A549 treated with CORT108297 at 1 μM for 4 hours (cell line): ENCODE data around the gene HOXA2. TPM values are rescaled to one million over a fixed set of nuclear protein-coding genes. Genes with fewer than 3 reads are reported as not detected.

Experiments used
- total RNA-seq: library from RNA; stranded (reverse); fragments of 200-300 nt; extraction: Qiagen RNA extraction; gene quantifications from 5 replicates; pipeline ENCODE4 v1.2.3, GENCODE V29; 2022

HOXA2 gene
- 0.84 to 1.2 TPM (median 0.90 TPM) in 5 replicates for total RNA-seq

GRCh38 chr7:27102581-27103442, at the start of gene HOXA2:
Gene HOXA2, minus strand, starts transcription at chr7:27102683. Its CDS starts 183 bp downstream, at chr7:27102500.

GRCh38 chr7:27147199-27148030, 44.9 kb upstream of the HOXA2 start, which contains the start of gene HOXA6:
Gene HOXA6, minus strand, starts transcription at chr7:27147774. Its CDS starts 25 bp downstream, at chr7:27147749.

GRCh38 chr7:27143023-27143949, 40.8 kb upstream of the HOXA2 start, which contains the start of gene HOXA5:
Gene HOXA5, minus strand, starts transcription at chr7:27143681. Its CDS starts 74 bp downstream, at chr7:27143607.

GRCh38 chr7:27130540-27131389, 28.3 kb upstream of the HOXA2 start, which contains the start of gene HOXA4:
Gene HOXA4, minus strand, starts transcription at chr7:27130757. Its CDS starts 24 bp downstream, at chr7:27130733.

GRCh38 chr7:27095897-27096767, 6.4 kb downstream of the HOXA2 start, which contains the start of gene HOXA1:
Gene HOXA1, minus strand, starts transcription at chr7:27096000. Its CDS starts 88 bp downstream, at chr7:27095912.

Other genes with a start within 250 kb of the HOXA2 start
- gene SKAP2, start 238.1 kb downstream of the HOXA2 start, total RNA-seq, result 12.4 to 18.9 TPM (median 17.8 TPM) in 5 replicates
- 2.5 to 4.0 TPM (median 3.5 TPM) in 5 replicates for gene HOXA1, start 6.7 kb downstream of the HOXA2 start, total RNA-seq
- gene HOXA4, start 28.1 kb upstream of the HOXA2 start, total RNA-seq, result 1.5 to 2.7 TPM (median 2.3 TPM) in 5 replicates
- gene HOXA5, start 41.0 kb upstream of the HOXA2 start, total RNA-seq, result 3.9 to 7.1 TPM (median 5.3 TPM) in 5 replicates
- 1.5 to 2.2 TPM (median 1.8 TPM) in 5 replicates for gene HOXA6, start 45.1 kb upstream of the HOXA2 start, total RNA-seq
- gene HOXA3, start 49.9 kb upstream of the HOXA2 start, total RNA-seq, result 6.1 to 10.2 TPM (median 9.8 TPM) in 5 replicates
- gene HOXA7, start 54.0 kb upstream of the HOXA2 start, total RNA-seq, result 4.4 to 5.5 TPM (median 4.9 TPM) in 5 replicates
- 0.49 to 1.1 TPM (median 0.63 TPM) in 5 replicates for gene HOXA9, start 62.9 kb upstream of the HOXA2 start, total RNA-seq
- 6.7 to 8.3 TPM (median 7.4 TPM) in 5 replicates for gene HOXA10, start 71.6 kb upstream of the HOXA2 start, total RNA-seq
- 0.54 to 0.79 TPM (median 0.77 TPM) in 5 replicates for gene HOXA11, start 82.5 kb upstream of the HOXA2 start, total RNA-seq
- gene HOXA13, start 97.4 kb upstream of the HOXA2 start, total RNA-seq, result 1.6 to 2.1 TPM (median 1.9 TPM) in 5 replicates
- 0.05 to 0.12 TPM (median 0.07 TPM) in 3 of 5 replicates, not detected in the others for gene EVX1, start 140.1 kb upstream of the HOXA2 start, total RNA-seq